ENCODE measurements around the gene SUSD4.

Gene SUSD4

DNA sequence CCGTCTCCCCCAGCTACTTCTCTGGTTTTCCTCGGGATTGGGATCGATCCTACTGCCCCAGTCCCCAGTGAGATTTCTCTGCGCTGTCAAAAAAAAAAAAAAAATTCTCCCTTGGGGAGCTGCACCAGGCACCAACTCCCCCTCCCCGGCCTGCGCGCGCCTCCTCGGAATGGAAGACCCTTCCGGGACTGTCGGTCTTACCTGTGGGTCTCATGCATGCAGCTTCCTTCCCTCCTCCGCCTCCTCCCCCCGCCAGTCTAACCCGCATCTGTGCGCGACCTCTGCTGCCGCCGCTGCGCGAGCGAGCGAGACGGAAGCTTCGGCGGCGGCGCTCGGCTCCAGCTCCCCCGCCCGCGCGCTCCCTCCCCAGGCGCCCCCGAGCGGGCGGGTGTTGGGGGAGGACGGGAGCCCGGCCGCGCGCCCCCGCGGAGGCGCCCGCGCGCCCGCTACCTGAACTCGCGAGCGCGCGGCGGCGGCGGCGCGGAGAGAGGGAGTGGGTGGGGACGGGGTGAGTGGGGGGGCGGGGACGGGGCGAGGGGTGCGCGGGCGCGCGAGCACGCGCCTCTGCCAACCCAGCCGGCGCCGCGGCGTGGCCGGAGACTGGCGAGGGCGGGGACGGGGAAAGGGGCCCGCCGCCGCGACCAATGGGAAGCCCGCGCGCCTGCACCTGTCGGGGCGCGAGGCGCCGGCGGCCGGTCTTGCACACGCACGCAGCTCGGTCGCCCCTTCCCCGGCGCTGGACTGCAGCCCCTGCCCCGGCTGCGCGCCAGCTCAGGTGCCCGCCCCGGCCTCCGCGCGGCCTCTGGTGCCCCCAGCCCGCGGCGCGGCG lies at the start of gene SUSD4:
Gene SUSD4, minus strand, starts transcription at position 321 of the 829 bp plus-strand sequence. CDS start 751 bp downstream, outside the sequence.
- Histone ChIP-seq H3K9me2 (replicated peaks; ENCODE audit: low read depth, low read length) (no peaks in the 10 kb centered on the region), H3F3A (ENCODE audit: low read depth) (peaks cover 6% of the 10 kb centered on the region), H3K4me3 (ENCODE audit: low read length, poor library complexity, severe bottlenecking) (peak within 1 kb of the TSS; percentile 90), H3K36me3 (ENCODE audit: insufficient read depth, low read length) (no peaks in the 10 kb centered on the region), H4K20me1 (ENCODE audit: insufficient read depth, low read length, poor library complexity, severe bottlenecking) (no peaks in the 10 kb centered on the region), H3K27me3 (ENCODE audit: insufficient read depth, low read length, poor library complexity, severe bottlenecking) (peaks cover 12% of the 10 kb centered on the region), H3K4me1 (ENCODE audit: insufficient read depth, low read length, poor library complexity, severe bottlenecking) (peaks cover 12% of the 10 kb centered on the region), H2AFZ (ENCODE audit: low read length) (peak within 1 kb of the TSS; percentile 92), H3K4me2 (ENCODE audit: low read depth, low read length, poor library complexity, severe bottlenecking) (peak within 1 kb of the TSS; percentile 91), H3K79me2 (ENCODE audit: insufficient read depth, low read length) (no peaks in the 10 kb centered on the region), H3K9ac (ENCODE audit: low read depth, low read length, poor library complexity, severe bottlenecking) (peak within 1 kb of the TSS; percentile 60), H3K9me3 (ENCODE audit: insufficient read depth, low read depth, low read length) (no peaks in the 10 kb centered on the region)
- no peak for TF ChIP-seq EZH2phosphoT487 (IDR thresholded peaks at IDR 0.05; ENCODE audit: borderline replicate concordance)
- no peak for TF ChIP-seq CTCF (conservative IDR thresholded peaks at IDR 0.05; ENCODE audit: low read length)

DNA sequence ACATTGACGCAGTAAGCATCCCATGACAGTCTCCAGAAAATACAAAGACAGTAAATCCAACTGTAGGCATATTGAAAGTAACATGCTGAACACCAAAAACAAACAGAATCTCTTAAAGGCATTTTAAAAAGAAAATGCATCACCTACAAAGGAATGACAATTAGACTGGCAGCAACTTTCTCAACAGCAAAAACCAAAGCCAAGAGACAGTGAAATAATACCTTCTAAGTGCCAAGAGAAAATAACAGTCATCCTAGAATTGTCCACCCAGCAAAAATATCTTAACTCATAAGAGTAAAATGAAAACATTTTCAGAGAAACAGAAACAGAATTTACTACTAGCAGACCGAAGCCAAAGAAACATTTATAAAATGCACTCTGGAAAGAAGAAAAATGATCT lies 49.2 kb upstream of the SUSD4 start:
- H3K36me3 ChIP-seq (ENCODE audit: insufficient read depth, low read length): no peaks in the 10 kb centered on the region
- H3K9me3 ChIP-seq (ENCODE audit: insufficient read depth, low read depth, low read length): no peaks in the 10 kb centered on the region
- no peaks in the 10 kb centered on the region for H3K79me2 ChIP-seq (ENCODE audit: insufficient read depth, low read length)
- H4K20me1 ChIP-seq (ENCODE audit: insufficient read depth, low read length, poor library complexity, severe bottlenecking): no peaks in the 10 kb centered on the region
- no peaks in the 10 kb centered on the region for H3K9me2 ChIP-seq (replicated peaks; ENCODE audit: low read depth, low read length)
- no peaks in the 10 kb centered on the region for H3F3A ChIP-seq (ENCODE audit: low read depth)
- H3K9ac ChIP-seq (ENCODE audit: low read depth, low read length, poor library complexity, severe bottlenecking): no peak overlapping the region
- no peak overlapping the region for H3K4me2 ChIP-seq (ENCODE audit: low read depth, low read length, poor library complexity, severe bottlenecking)
- no peak for TF ChIP-seq CTCF (conservative IDR thresholded peaks at IDR 0.05; ENCODE audit: low read length)
- TF ChIP-seq EZH2phosphoT487 (IDR thresholded peaks at IDR 0.05; ENCODE audit: borderline replicate concordance): no peak
- H3K4me3 ChIP-seq (ENCODE audit: low read length, poor library complexity, severe bottlenecking): no peak overlapping the region
- no peaks in the 10 kb centered on the region for H3K27me3 ChIP-seq (ENCODE audit: insufficient read depth, low read length, poor library complexity, severe bottlenecking)
- no peak overlapping the region for H2AFZ ChIP-seq (ENCODE audit: low read length)
- H3K4me1 ChIP-seq (ENCODE audit: insufficient read depth, low read length, poor library complexity, severe bottlenecking): no peaks in the 10 kb centered on the region

- Histone ChIP-seq H3K79me2 (ENCODE audit: insufficient read depth, low read length) (no peaks in the 10 kb centered on the region), H2AFZ (ENCODE audit: low read length) (no peak overlapping the region), H3F3A (ENCODE audit: low read depth) (no peaks in the 10 kb centered on the region), H3K4me1 (ENCODE audit: insufficient read depth, low read length, poor library complexity, severe bottlenecking) (no peaks in the 10 kb centered on the region), H3K4me2 (ENCODE audit: low read depth, low read length, poor library complexity, severe bottlenecking) (no peak overlapping the region), H3K36me3 (ENCODE audit: insufficient read depth, low read length) (no peaks in the 10 kb centered on the region), H3K9me3 (ENCODE audit: insufficient read depth, low read depth, low read length) (no peaks in the 10 kb centered on the region), H3K27me3 (ENCODE audit: insufficient read depth, low read length, poor library complexity, severe bottlenecking) (no peaks in the 10 kb centered on the region), H3K9me2 (replicated peaks; ENCODE audit: low read depth, low read length) (no peaks in the 10 kb centered on the region), H3K4me3 (ENCODE audit: low read length, poor library complexity, severe bottlenecking) (no peak overlapping the region), H4K20me1 (ENCODE audit: insufficient read depth, low read length, poor library complexity, severe bottlenecking) (no peaks in the 10 kb centered on the region), H3K9ac (ENCODE audit: low read depth, low read length, poor library complexity, severe bottlenecking) (no peak overlapping the region)
- TF ChIP-seq CTCF (conservative IDR thresholded peaks at IDR 0.05; ENCODE audit: low read length) (no peak), EZH2phosphoT487 (IDR thresholded peaks at IDR 0.05; ENCODE audit: borderline replicate concordance) (no peak)
Measured at GRCh38 chr1:223411710-223412109, 47.7 kb upstream of the SUSD4 start.
